ENCODE data around the gene TTC13.
A peak's percentile ranks its signal among the peaks of the same experiment; 100 is the strongest.
"Not testable (repeated sequence)": the region's sequence is repeated elsewhere in the genome, so short reads cannot be mapped to it uniquely, and the experiment has no call there.

Gene TTC13

GRCh38 chr1:230992100-230992774 is 13.6 kb upstream of the TTC13 start:
- DNase-seq (ENCODE audit: insufficient read length, low spot score) = no peak

DNA sequence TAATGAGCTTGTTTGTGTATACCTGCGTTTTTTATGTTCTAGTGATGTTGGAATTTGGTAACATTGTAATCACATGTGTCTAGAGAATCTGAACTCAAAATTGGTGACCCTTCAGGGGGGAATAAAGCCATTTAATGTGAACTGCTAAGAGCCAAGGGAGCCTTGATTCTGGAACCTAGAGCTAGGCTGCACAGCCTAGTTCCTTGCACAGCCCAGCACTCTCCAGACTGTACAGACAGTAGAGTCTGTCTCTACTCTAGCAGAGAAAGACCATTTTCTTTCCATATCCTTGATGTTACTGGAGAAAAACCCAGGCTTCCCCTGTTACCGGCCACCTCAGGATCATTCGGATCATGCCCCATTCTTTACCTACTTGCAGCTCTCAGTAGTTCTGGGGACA is 8.8 kb upstream of the TTC13 start:
- FAIRE-seq = no peak
- DNase-seq (ENCODE audit: insufficient read length, low spot score) = no peak

More at GRCh38 chr1:230992100-230992774, 13.6 kb upstream of the TTC13 start:
- FAIRE-seq = no peak

- no peak for DNase-seq (ENCODE audit: insufficient read length, low spot score)
- no peak for FAIRE-seq
These were observed 8.3 kb upstream of the TTC13 start for GRCh38 chr1:230986976-230987375.

GRCh38 chr1:230985711-230986110 is 7.0 kb upstream of the TTC13 start:
- FAIRE-seq (no peak), DNase-seq (ENCODE audit: insufficient read length, low spot score) (no peak)

DNA sequence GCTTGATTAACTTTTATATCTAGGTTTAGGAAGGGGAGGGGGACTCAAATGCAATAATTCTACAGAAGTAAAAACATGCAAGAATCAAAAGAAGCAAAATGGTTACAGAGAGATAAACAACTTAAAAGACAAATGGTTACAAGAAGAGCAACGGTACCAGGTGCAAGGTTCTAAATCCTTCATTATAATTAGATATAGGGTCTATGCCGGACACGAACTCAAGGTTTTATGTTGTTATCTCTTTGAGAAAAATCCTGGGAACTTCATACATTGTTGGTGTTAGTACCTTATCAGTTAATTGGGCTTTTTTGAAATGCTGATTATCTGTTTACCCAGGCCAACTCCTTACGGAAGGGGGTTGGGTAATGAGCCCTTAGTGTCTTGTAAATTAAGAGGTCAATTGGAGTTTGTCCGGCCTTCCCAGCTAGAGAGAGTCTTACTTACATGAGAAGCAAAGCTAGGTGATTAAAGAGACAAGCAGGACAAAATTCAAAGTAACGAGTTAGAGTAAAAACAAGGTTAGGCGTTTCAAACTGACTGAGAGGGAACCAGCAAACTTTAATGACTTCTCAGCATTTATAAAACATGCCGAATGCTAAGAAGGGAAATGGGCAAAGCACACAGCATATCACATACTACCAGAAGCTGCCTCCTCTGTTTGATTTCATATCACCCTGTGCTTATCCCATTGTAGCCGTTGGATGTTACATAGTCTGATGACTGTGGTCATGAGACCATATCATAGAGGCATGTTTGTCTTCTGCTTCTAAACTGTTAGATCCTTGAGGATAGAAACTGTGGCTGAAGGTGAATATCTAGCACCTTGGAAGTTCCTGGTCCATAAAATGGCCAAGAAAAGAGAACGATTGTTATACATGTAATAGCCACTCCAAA is 6.2 kb upstream of the TTC13 start:
- FAIRE-seq; DNase-seq (ENCODE audit: insufficient read length, low spot score): not testable (repeated sequence)

DNA sequence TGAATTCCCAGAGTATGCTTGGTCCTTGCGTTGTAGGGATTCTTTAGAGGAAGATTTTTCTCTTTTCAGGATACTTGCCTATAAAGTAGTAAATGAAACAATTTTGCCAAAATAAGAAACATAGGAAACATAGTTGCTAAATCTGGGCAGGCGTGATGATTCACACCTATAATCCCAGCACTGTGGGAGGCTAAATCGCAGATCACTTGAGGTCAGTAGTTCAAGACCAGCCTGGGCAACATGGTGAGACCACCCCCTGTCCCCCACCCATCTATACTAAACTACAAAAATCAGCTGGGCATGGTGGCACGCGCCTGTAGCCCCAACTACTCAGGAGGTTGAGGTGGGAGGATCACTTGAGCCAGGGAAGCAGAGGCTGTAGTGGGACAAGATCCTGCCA is 5.2 kb upstream of the TTC13 start:
- FAIRE-seq (no peak), DNase-seq (ENCODE audit: insufficient read length, low spot score) (no peak)

DNA sequence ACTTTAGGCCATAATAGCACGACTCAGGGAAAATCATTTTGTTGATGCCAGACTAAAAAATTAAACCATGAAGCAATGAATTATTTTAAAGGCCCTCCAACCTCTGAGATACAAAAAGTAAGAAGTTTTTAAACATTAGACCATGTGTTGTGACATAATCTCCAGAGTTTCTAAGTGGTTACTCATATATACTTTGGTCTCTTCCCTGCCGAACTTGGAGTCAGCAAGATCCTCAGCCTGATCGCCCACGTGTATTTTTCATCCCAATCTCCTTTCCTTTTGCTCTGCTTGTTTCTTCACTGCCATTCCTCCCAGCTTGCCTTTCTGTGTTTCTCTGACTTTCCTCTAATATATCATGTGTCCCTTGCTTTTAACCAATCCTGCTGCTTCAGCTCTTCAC is 4.0 kb upstream of the TTC13 start:
- FAIRE-seq (no peak), DNase-seq (ENCODE audit: insufficient read length, low spot score) (no peak)

- no peak for FAIRE-seq
- no peak for DNase-seq (ENCODE audit: insufficient read length, low spot score)
These were observed 1.3 kb upstream of the TTC13 start for GRCh38 chr1:230979952-230980351.

DNA sequence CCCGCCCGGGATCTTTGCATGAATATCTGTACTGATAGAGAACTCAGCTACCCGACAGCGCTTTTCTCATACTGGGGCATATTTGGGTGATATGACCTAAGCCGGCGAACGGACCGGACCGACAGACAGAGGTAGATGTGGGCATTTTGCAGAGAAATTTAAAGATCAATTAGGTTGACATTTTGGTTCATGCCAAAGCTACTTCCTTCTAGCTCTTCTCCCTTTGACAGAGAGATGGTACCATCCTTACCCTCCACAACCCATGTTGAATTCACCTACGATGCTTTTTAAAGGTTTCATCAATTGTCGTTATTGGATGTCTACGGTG is 692 bp upstream of the TTC13 start:
- FAIRE-seq (no peak), DNase-seq (ENCODE audit: insufficient read length, low spot score) (no peak)

GRCh38 chr1:230977761-230978490 is 735 bp downstream of the TTC13 start:
- DNase-seq (ENCODE audit: insufficient read length, low spot score) (no peak), FAIRE-seq (peak; percentile 33)

DNA sequence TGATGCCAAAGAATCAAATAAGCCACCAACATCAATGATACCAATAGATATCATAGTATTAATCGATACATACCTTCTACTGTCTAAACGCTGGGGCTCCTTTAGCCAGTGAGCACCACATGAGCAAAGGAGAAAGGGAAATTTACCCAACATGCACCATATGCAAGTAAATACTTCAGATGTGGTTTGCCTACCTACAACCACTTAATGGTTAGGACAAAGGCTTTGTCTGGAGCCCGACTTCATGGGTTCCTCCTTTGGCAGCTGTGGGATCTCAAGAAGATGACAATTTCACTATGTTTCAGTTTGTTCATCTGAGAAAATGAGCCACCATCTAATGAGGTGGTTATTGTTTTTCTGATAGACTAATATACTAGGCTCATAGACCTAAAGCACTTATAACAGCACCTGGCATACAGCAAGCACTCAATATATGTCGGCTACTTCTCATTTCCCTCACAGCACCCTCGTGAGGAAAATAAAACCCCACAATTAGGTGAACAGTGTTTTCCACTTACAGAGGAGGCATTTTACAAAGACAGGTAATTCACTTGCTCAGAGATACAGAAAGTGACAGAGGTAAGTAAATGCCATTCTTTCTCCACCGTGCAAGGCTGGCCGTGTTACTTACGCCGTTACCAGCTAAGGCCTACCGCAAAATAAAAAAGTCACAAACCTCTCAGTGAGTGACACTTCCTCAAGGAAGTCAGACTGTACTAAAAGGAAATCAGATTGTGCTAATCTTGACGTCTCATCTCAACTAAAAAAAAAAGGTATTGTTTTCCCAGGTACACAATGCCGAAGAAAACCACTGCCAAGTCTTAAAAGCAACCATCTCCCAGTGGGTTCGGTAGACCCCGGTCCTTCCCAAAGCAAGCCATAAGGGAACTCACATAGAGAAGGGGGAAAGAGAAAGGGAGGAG is 1.6 kb downstream of the TTC13 start:
- DNase-seq (ENCODE audit: insufficient read length, low spot score) (no peak), FAIRE-seq (peak; percentile 73)

DNA sequence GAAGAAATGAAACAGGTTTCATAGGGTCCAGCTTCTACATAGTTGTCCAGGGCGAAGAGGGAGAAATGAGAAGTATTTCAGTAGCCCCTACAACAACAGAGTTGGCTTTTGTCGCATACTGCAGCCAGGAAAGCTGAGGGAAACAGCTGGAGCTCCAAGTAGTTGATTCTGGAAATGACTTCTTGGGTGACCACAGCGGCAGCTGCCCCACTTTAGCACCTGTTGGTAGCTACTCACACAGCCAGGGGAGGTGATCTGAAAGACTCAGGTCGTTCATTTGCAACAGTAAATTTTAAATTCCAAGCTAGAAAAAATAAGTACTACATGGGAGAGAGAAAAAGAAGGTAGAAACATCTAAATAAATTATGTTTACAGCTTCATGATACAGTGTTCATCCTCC is 2.3 kb downstream of the TTC13 start:
- FAIRE-seq (no peak), DNase-seq (ENCODE audit: insufficient read length, low spot score) (no peak)

DNA sequence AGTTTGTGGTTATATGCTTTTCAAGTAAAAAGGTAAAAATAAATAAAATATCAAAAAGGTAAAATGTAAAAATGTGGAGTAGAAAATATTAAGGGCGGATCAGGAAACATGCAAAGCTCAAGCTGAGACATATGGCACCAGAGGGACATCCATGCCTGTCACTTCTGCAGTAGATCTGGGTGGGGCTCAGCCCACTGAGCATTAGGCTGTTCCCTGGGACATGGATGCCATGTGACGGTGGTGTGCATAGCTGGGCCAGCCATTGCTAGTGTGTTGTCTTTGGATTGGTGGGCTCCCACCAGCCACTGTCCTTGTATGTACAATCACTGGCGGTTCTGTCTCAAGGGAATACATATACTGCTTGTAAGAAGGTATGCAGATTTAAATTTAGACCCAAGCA is 3.0 kb downstream of the TTC13 start:
- no peak for DNase-seq (ENCODE audit: insufficient read length, low spot score)
- FAIRE-seq = no peak

DNA sequence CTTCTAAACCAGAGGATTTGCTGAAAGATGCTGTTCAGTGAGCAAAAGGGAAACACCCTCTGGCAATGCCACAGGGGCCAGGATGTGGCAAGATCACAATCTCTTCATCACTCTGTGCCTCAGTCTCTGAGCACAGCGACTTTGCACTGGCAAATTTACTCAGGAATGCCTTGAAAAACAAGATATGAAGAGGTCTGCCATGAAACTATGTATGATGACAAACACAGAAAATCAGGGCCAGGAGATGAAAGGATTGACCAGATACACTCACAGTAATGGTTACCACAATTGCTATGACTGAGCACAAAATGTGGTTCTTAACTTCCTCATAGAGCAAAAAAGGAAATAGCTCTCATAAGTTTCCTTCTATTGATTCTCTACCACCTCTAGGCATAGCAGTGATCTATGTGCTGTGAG is 5.8 kb downstream of the TTC13 start:
- FAIRE-seq (peak; percentile 59), DNase-seq (ENCODE audit: insufficient read length, low spot score) (no peak)

DNA sequence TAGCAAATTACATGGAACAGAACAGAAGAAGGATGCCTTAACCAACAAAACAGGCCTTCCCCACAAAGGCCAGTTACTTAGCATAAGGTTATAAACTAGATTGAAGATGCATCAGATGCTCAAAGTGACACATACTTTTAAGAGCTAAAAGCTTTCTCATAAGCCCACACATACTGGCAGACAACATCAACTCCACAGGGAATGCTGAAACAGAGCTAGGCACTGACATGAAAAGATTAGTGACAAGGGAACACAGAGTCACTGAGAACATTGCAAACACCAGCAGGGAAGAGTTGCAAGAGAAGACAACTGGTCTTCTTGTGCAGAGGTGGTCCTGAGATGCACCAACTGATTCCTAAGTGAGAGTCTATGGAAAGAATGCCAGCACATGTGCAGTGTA is 6.9 kb downstream of the TTC13 start:
- DNase-seq (ENCODE audit: insufficient read length, low spot score) = no peak
- FAIRE-seq = no peak

DNA sequence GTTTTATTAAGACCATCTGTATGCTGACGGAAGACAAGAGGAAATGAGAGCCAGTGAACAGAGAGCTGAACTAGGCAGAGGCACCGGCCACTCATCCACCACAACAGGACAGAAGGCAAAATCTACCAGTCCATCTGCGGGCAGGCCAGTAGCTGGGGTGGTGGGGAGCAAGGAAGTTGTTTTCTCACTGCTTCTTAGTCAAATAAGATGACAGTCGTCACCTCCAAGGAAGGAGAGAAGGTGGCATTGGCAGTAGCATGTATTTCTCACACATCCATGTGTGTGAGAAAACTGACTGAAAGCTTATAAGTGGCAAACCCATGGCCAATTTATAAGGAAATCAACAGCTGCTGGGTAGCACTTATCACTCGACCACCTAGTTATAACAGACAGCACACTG is 8.2 kb downstream of the TTC13 start:
- FAIRE-seq = no peak
- DNase-seq (ENCODE audit: insufficient read length, low spot score) = no peak

GRCh38 chr1:230966358-230966873 is 12.2 kb downstream of the TTC13 start:
- FAIRE-seq = no peak
- no peak for DNase-seq (ENCODE audit: insufficient read length, low spot score)

DNA sequence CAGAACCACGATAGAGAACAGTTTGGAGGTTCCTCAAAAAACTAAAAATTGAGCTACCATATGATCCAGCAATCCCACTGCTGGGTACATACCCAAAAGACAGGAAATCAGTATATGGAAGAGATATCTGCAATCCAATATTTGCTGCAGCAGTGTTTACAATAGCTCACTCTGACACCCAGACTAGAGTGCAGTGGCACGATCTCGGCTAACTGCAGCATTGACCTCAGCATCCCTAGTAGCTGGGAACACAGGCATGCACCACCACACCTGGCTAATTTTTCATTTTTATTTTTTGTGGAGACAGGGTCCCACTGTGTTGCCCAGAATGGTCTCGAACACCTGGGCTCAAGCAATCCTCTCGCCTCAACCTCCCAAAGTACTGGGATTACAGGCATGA is 13.1 kb downstream of the TTC13 start:
- DNase-seq (ENCODE audit: insufficient read length, low spot score) (no peak), FAIRE-seq (no peak)

GRCh38 chr1:230964896-230965295 is 13.8 kb downstream of the TTC13 start:
- DNase-seq (ENCODE audit: insufficient read length, low spot score) (no peak), FAIRE-seq (no peak)

GRCh38 chr1:230958370-230958769 is 20.3 kb downstream of the TTC13 start:
- no peak for FAIRE-seq
- no peak for DNase-seq (ENCODE audit: insufficient read length, low spot score)

Data from GM19239 (cell line).